Sigmoid colon (tissue), 4 donors: ENCODE data around the gene STX2.

ENCODE experiments used
- EP300 ChIP-seq, 4 donors: sonication (generic); formaldehyde crosslinking; IDR thresholded peaks; one replicate each; pipeline ENCODE4 v1.6.1; 2017; ENCODE audit warnings: antibody characterized with exemption in 4 of 4
- POLR2A ChIP-seq, 2 donors: fragments of 450-650 bp; IDR thresholded peaks; one replicate each; pipeline ENCODE4 v1.6.1; 2016; ENCODE audit warnings: antibody characterized with exemption in 2 of 2, mild to moderate bottlenecking in 2 of 2, moderate library complexity in 2 of 2
- POLR2AphosphoS5 ChIP-seq, 4 donors: sonication (generic); formaldehyde crosslinking; IDR thresholded peaks; one replicate each; pipeline ENCODE4 v1.6.1; 2017; ENCODE audit warnings: antibody characterized with exemption in 4 of 4
- TF ChIP-seq, protein P1 (sequence below), 4 experiments: fragments of 450-650 bp in 3 of 4; fragments of 200-600 bp in 1 of 4; IDR thresholded peaks; one replicate each; pipeline ENCODE4 v1.5.1; 2016 to 2019; ENCODE audit warnings: antibody characterized with exemption in 4 of 4, mild to moderate bottlenecking in 3 of 4, moderate library complexity in 2 of 4

DNA sequence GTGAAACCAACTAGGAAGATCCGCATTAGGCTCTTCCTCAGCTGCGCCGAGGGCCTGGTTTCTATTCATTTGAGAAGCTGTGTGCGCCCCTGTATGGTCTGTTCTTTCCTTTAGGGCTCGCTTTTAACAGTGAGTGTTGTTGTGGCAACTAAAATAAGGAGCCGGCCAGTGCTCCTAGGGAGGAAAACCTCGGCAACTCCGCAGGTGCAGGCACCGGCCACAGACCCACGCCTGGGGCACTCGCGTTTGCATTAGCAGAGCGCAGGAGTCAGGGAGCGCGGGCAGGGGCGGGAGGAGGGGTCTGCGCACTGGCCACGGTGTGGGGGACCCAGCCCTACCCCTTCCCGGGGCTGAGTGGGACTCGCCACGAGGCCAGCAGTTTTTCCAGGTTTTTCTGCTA, 50.5 kb downstream of the STX2 start:
- TF ChIP-seq POLR2A (IDR thresholded peaks at IDR 0.05) (no peak), EP300 (IDR thresholded peaks at IDR 0.05) (no peak), POLR2AphosphoS5 (IDR thresholded peaks at IDR 0.05) (no peak)
- TF ChIP-seq, protein P1, sequence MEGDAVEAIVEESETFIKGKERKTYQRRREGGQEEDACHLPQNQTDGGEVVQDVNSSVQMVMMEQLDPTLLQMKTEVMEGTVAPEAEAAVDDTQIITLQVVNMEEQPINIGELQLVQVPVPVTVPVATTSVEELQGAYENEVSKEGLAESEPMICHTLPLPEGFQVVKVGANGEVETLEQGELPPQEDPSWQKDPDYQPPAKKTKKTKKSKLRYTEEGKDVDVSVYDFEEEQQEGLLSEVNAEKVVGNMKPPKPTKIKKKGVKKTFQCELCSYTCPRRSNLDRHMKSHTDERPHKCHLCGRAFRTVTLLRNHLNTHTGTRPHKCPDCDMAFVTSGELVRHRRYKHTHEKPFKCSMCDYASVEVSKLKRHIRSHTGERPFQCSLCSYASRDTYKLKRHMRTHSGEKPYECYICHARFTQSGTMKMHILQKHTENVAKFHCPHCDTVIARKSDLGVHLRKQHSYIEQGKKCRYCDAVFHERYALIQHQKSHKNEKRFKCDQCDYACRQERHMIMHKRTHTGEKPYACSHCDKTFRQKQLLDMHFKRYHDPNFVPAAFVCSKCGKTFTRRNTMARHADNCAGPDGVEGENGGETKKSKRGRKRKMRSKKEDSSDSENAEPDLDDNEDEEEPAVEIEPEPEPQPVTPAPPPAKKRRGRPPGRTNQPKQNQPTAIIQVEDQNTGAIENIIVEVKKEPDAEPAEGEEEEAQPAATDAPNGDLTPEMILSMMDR (IDR thresholded peaks at IDR 0.05): no peak
